Chondrocyte (in vitro differentiated cells): Measurements from ENCODE around the gene AQP9. TPM values are rescaled to one million over a fixed set of nuclear protein-coding genes. Genes with fewer than 3 reads are reported as not detected.
A peak's percentile ranks its signal among the peaks of the same experiment; 100 is the strongest.

Experiments
- DNase-seq: peaks from one replicate; pipeline ENCODE4 v3.0.0; 2021; ENCODE audit warnings: mixed read lengths, low spot score
- H3K27ac Mint-ChIP-seq: one replicate; pipeline ENCODE4 v1.8.0; 2021; ENCODE audit warnings: mild to moderate bottlenecking, moderate library complexity, mixed read lengths; ENCODE audit not compliant: unreplicated experiment
- H3K27me3 Mint-ChIP-seq: 2 replicates; pipeline ENCODE4 v1.8.0; 2021; ENCODE audit warnings: low read depth, mixed read lengths
- H3K36me3 Mint-ChIP-seq: 2 replicates; pipeline ENCODE4 v1.8.0; 2021; ENCODE audit warnings: low read depth, mixed read lengths
- H3K4me1 Mint-ChIP-seq: 2 replicates; pipeline ENCODE4 v1.8.0; 2021; ENCODE audit warnings: low read depth, mild to moderate bottlenecking, mixed read lengths
- H3K4me3 Mint-ChIP-seq: one replicate; pipeline ENCODE4 v1.8.0; 2021; ENCODE audit warnings: mild to moderate bottlenecking, moderate library complexity, mixed read lengths; ENCODE audit not compliant: unreplicated experiment
- H3K9me3 Mint-ChIP-seq: 2 replicates; pipeline ENCODE4 v1.8.0; 2021; ENCODE audit warnings: low read depth, mixed read lengths
- total RNA-seq: library from RNA; stranded (reverse); gene quantifications from 3 replicates; pipeline ENCODE4 v1.2.1, GENCODE V29; 2021
- TF ChIP-seq, protein P1 (sequence below): fragments of 200-600 bp; sonication (generic); IDR thresholded peaks from 2 replicates; pipeline ENCODE4 v1.5.0; 2021; ENCODE audit warnings: antibody characterized with exemption, mild to moderate bottlenecking, moderate library complexity

The AQP9 gene
- total RNA-seq, 1 donor from 2014 or later, result not detected

DNA sequence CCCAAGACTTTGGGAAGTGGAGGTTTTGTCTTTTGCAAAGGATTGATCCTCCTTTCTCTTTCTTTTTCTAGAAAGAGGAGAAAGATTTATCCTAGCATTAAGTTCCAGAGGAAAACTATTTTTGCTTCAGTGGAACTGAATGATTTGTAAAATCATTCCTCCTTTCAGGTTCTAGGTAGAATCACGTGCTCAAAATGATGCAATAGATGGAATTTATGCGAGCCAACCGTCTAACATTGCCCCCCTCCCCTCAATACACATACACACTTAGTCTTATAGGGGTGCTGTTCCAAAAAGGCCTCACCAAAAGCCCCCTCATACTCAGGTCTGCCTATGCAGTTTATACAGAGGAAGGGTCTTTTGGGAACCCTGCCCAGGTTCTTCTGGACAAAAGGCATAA is 85.3 kb downstream of the AQP9 start:
- Mint-ChIP-seq H3K36me3 (peaks cover 2% of the 10 kb centered on the region), H3K27me3 (no peaks in the 10 kb centered on the region), H3K27ac (no peak overlapping the region), H3K4me1 (peaks cover 18% of the 10 kb centered on the region), H3K4me3 (no peak overlapping the region), H3K9me3 (peaks cover 14% of the 10 kb centered on the region)
- TF ChIP-seq, protein P1, sequence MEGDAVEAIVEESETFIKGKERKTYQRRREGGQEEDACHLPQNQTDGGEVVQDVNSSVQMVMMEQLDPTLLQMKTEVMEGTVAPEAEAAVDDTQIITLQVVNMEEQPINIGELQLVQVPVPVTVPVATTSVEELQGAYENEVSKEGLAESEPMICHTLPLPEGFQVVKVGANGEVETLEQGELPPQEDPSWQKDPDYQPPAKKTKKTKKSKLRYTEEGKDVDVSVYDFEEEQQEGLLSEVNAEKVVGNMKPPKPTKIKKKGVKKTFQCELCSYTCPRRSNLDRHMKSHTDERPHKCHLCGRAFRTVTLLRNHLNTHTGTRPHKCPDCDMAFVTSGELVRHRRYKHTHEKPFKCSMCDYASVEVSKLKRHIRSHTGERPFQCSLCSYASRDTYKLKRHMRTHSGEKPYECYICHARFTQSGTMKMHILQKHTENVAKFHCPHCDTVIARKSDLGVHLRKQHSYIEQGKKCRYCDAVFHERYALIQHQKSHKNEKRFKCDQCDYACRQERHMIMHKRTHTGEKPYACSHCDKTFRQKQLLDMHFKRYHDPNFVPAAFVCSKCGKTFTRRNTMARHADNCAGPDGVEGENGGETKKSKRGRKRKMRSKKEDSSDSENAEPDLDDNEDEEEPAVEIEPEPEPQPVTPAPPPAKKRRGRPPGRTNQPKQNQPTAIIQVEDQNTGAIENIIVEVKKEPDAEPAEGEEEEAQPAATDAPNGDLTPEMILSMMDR, result no peak
- no peak for DNase-seq

DNA sequence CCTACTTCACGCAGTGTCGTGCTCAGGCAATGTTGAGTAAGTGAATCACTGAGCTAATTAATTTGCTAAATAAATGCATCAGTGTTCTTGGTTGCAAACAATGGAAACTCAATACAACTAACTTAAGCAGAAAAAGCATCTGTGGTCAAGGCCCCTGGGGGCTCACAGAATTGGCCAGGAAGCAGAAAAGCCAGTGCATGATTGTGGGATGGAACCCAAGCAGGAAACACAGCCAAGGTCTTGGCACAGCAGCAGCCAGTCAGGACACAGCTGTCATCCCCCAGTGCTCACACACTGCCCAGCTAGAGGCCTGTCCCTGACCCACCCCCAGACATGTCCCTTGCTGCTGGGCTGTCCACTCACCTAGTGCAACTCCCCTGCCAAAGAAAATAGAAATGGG is 85.9 kb downstream of the AQP9 start:
- Mint-ChIP-seq H3K9me3 (peaks cover 12% of the 10 kb centered on the region), H3K27ac (no peak overlapping the region), H3K36me3 (peaks cover 2% of the 10 kb centered on the region), H3K4me1 (peaks cover 24% of the 10 kb centered on the region), H3K27me3 (no peaks in the 10 kb centered on the region), H3K4me3 (no peak overlapping the region)
- no peak for DNase-seq
- TF ChIP-seq, protein P1, result no peak

DNA sequence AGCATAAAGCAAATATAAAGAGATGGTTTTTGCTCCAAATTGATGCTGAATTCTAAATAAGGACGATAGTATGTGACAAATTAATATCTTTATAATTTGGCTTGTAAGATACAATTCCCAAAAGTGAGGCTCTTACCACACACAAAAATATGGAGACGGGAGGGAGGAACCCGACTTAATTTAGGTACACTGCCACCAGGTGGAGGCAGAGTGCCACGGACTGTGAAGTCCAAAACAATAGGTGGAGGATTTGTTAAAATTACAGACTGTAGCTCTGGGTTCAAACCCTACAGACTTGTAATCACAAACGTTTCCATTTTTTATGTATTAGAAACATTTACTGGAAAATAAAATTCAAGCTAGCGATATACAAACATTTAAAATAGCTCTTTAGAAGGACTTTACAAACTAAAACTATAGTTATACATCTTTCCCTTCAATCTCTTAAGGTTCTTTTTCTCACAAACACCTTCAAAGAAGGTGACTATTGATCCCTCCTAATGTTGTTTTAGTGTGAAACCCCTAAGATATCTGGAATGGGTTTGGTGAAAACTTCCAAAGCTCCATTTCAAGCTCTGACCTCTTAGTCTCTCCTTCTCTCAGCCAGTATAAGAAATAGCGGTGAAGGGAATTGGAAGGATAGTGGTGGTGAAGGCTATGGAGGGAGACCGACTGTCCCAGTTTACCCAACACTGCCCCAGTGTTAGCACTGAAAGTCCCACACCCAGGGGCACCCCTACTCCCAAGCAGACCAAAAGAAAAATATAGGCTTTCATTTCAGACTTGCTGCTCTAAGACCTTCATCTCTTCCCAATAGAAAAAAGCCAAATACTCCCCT is 89.7 kb downstream of the AQP9 start:
- TF ChIP-seq, protein P1, result peak; percentile 98
- H3K36me3 Mint-ChIP-seq, result no peaks in the 10 kb centered on the region
- H3K4me3 Mint-ChIP-seq, result no peak overlapping the region
- peaks cover 30% of the 10 kb centered on the region for H3K4me1 Mint-ChIP-seq
- peak overlapping the region; percentile 47 for H3K27ac Mint-ChIP-seq
- DNase-seq, result no peak
- H3K27me3 Mint-ChIP-seq, result peaks cover 7% of the 10 kb centered on the region
- no peaks in the 10 kb centered on the region for H3K9me3 Mint-ChIP-seq

DNA sequence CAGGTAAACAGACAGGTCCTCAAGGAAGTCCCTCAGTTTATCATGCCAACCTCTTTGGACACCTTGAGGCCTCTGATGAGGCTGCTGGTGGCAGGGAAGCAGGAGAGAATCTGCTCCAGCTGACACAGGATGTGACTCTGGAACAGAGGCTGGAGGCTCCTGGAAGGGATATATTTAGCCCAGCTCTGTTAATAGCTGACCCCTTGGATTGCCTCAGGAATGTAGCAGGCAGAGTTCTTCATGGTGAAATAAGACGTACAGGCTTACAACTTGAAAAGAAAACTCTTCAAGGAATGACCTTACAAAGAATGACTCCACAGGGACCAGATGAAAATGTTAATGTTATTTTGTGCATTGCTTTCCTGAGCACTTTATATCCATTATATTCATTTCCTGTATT is 90.5 kb downstream of the AQP9 start:
- no peaks in the 10 kb centered on the region for H3K9me3 Mint-ChIP-seq
- no peak overlapping the region for H3K4me3 Mint-ChIP-seq
- no peak for DNase-seq
- H3K36me3 Mint-ChIP-seq, result no peaks in the 10 kb centered on the region
- TF ChIP-seq, protein P1, result no peak
- H3K27me3 Mint-ChIP-seq, result peaks cover 7% of the 10 kb centered on the region
- H3K4me1 Mint-ChIP-seq, result peaks cover 27% of the 10 kb centered on the region
- H3K27ac Mint-ChIP-seq, result peak overlapping the region; percentile 67

DNA sequence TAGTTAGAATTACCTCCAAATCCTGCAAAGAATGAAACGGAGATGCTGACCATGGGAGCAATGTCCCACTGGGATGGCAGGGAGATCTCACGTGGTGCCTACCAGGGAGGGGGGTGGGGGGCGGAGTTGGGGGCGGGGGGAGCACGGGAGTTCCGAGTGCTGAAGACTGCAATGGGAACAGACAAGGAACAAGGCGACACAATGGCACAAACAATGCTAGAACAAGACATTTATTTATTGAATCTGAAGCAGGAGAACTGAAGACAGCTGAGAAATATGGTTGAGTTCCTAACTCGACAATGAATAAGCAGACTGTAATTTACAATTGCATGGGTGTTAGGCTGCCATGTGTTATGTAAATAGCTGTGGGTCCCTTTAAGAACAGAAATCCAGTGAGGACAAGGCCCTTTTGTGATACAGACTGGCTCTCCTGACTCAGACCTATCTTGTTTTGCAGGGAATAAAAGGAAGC is 91.2 kb downstream of the AQP9 start:
- Mint-ChIP-seq H3K36me3 (no peaks in the 10 kb centered on the region), H3K27me3 (peaks cover 7% of the 10 kb centered on the region), H3K4me3 (no peak overlapping the region), H3K9me3 (no peaks in the 10 kb centered on the region), H3K27ac (peak overlapping the region; percentile 67), H3K4me1 (peaks cover 21% of the 10 kb centered on the region)
- TF ChIP-seq, protein P1, result no peak
- DNase-seq, result no peak
